GM12878 (cell line): ENCODE data around the gene PLPP3. TPM values are rescaled to one million over a fixed set of nuclear protein-coding genes. Genes with fewer than 3 reads are reported as not detected.

Experiments used
- ATAC-seq: fragments of 200-7000 bp; cut with Tn5 transposase; 3 replicates; pipeline ENCODE4 v1.9.1; 2020; ENCODE audit warnings: mild to moderate bottlenecking, moderate library complexity
- BruUV-seq: library from RNA; stranded (reverse); fragments of 400-500 nt; replicated peaks from 2 replicates; lab custom pipeline; 2021; lab: Mats Ljungman, UMichigan
- CTCF ChIA-PET: fragments of 300-600 bp; sonication (Branson Sonifier 250); formaldehyde crosslinking; extraction: SDS; loops from one replicate; lab custom pipeline; 2021; ENCODE audit warnings: inconsistent platforms; lab: Yijun Ruan, JAX
- POLR2A ChIA-PET: fragments of 350-600 bp; formaldehyde crosslinking; extraction: SDS; loops from one replicate; lab custom pipeline; 2021; ENCODE audit warnings: inconsistent platforms; lab: Charles Lee
- RAD21 ChIA-PET: fragments of 300-600 bp; sonication (Branson Sonifier 250); formaldehyde crosslinking; loops from one replicate; lab custom pipeline; 2023; ENCODE audit warnings: antibody characterized with exemption; ENCODE audit not compliant: unreplicated experiment; lab: Charles Lee
- SMC1A ChIA-PET: fragments of 300-600 bp; sonication (Branson Sonifier 250); formaldehyde crosslinking; loops from one replicate; lab custom pipeline; 2023; ENCODE audit not compliant: unreplicated experiment, uncharacterized antibody; lab: Charles Lee
- DNase-seq: peaks from one replicate; pipeline ENCODE4 v3.0.0-alpha.2; 2011; ENCODE audit warnings: low read depth, low spot score
- FAIRE-seq: peaks from 3 replicates; lab custom pipeline; 2011; peaks lifted over from hg19 to GRCh38; lab: Jason Lieb, UNC
- H2AFZ ChIP-seq: 2 replicates; pipeline ENCODE4 v1.6.0; 2011; ENCODE audit warnings: low read depth, low read length, control low read depth; ENCODE audit not compliant: control insufficient read depth
- H3K27ac ChIP-seq: 2 replicates; pipeline ENCODE4 v1.5.1; 2011; ENCODE audit warnings: control low read depth; ENCODE audit not compliant: control insufficient read depth, insufficient read depth
- H3K27me3 ChIP-seq, 2 experiments: replicated peaks in 1 of 2; 2 replicates each; pipeline versions ENCODE4 v1.6.0 to v1.6.1; 2011; ENCODE audit warnings: low read length in 1 of 2; ENCODE audit not compliant: control insufficient read depth in 2 of 2, insufficient read depth in 2 of 2
- H3K36me3 ChIP-seq, 2 experiments: 2 replicates each; pipeline ENCODE4 v1.5.1; 2011; ENCODE audit warnings: low read length in 1 of 2; ENCODE audit not compliant: control insufficient read depth in 2 of 2, insufficient read depth in 2 of 2
- H3K4me1 ChIP-seq: 2 replicates; pipeline ENCODE4 v1.6.1; 2011; ENCODE audit warnings: mild to moderate bottlenecking, low read length, moderate library complexity, mixed read lengths; ENCODE audit not compliant: control insufficient read depth, insufficient read depth
- H3K4me2 ChIP-seq: 2 replicates; pipeline ENCODE4 v1.6.0; 2011; ENCODE audit warnings: control low read depth; ENCODE audit not compliant: control insufficient read depth, insufficient read depth
- H3K4me3 ChIP-seq: fragments of 200-600 bp; sonication (generic); 2 replicates; pipeline ENCODE4 v1.5.1; 2016
- H3K79me2 ChIP-seq: 2 replicates; pipeline ENCODE4 v1.6.0; 2011; ENCODE audit warnings: low read length; ENCODE audit not compliant: control insufficient read depth, insufficient read depth
- H3K9ac ChIP-seq: 2 replicates; pipeline ENCODE4 v1.8.0; 2011; ENCODE audit warnings: low read length, control low read depth, mixed read lengths; ENCODE audit not compliant: control insufficient read depth, insufficient read depth
- H3K9me3 ChIP-seq: replicated peaks from 3 replicates; pipeline ENCODE4 v1.5.1; 2011; ENCODE audit warnings: mild to moderate bottlenecking, low read length; ENCODE audit not compliant: control insufficient read depth, insufficient read depth
- H4K20me1 ChIP-seq: 2 replicates; pipeline ENCODE4 v1.6.0; 2011; ENCODE audit not compliant: control insufficient read depth, insufficient read depth
- BHLHE40 ChIP-seq, 2 experiments: fragments of 450-650 bp in 1 of 2; IDR thresholded peaks; 2 replicates each; pipeline ENCODE4 v1.6.1; 2011 to 2017; ENCODE audit warnings: low read depth in 2 of 2, borderline replicate concordance in 1 of 2, improper control_type of control experiment in 1 of 2, low read length in 1 of 2, mild to moderate bottlenecking in 1 of 2
- HDAC6 ChIP-seq: fragments of 200-600 bp; sonication (generic); IDR thresholded peaks from one replicate; pipeline ENCODE4 v1.8.0; 2017; ENCODE audit warnings: antibody characterized with exemption; ENCODE audit not compliant: unreplicated experiment
- HSF1 ChIP-seq: fragments of 150-350 bp; IDR thresholded peaks from 2 replicates; pipeline ENCODE4 v1.6.1; 2014; ENCODE audit warnings: mild to moderate bottlenecking, low read depth, low read length
- POU2F2 ChIP-seq: IDR thresholded peaks from 3 replicates; pipeline ENCODE4 v1.6.1; 2011; ENCODE audit warnings: low read depth, mild to moderate bottlenecking, low read length, borderline replicate concordance
- RBBP5 ChIP-seq: fragments of 200-600 bp; sonication (generic); conservative IDR thresholded peaks from 2 replicates; pipeline ENCODE4 v1.6.1; 2016
- RELB ChIP-seq: fragments of 450-650 bp; IDR thresholded peaks from 2 replicates; pipeline ENCODE4 v1.6.1; 2017; ENCODE audit warnings: low read depth, mild to moderate bottlenecking, moderate library complexity
- SIX5 ChIP-seq: IDR thresholded peaks from 2 replicates; pipeline ENCODE4 v1.6.1; 2011; ENCODE audit warnings: mild to moderate bottlenecking, low read depth, low read length, moderate library complexity; ENCODE audit not compliant: severe bottlenecking
- WGBS: methylation state at CpG from one replicate; pipeline ENCODE4 v1.1.6; 2016; ENCODE audit warnings: low lambda C conversion rate; ENCODE audit not compliant: insufficient replicate concordance, insufficient coverage; ENCODE audit errors: missing lambda C conversion rate; 5-methylcytosine and 5-hydroxymethylcytosine counted together
- in situ Hi-C: fragments of 300-500 bp; cut with MboI; formaldehyde crosslinking; loops from 9 replicates; pipeline ENCODE4 v1.14.3; 2018; ENCODE audit warnings: mixed read lengths
- intact Hi-C: fragments of 100-400 bp; cut with micrococcal nuclease; formaldehyde crosslinking; loops from one replicate; pipeline ENCODE4 v1.14.2; 2022; ENCODE audit not compliant: unreplicated experiment
- polyA plus RNA-seq, 11 experiments: library from polyadenylated mRNA; depleted of rRNA in 4 of 11; unstranded in 6 of 11; stranded (reverse) in 5 of 11; fragments of >200 nt; fragmentation: Nextera tagmentation in 4 of 11; fragmentation: Illumina TruSeq in 1 of 11; extraction: Ambion mirVana in 4 of 11; extraction: Trizol in 1 of 11; gene quantifications; 1 replicate in 1 of 11; 2 replicates in 10 of 11; pipeline versions ENCODE4 v1.2.1 to v1.2.3, GENCODE V29; 2011 to 2016; ENCODE audit warnings: inconsistent platforms in 2 of 11, missing spikeins in 2 of 11, low read depth in 1 of 11
- total RNA-seq, 4 experiments: library from RNA; depleted of rRNA in 3 of 4; stranded (reverse); fragments of >200 nt in 3 of 4; fragmentation: Illumina TruSeq in 1 of 4; extraction: Trizol in 1 of 4; gene quantifications; 2 replicates each; pipeline versions ENCODE4 v1.2.1 to v1.2.3, GENCODE V29; 2013 to 2021
- TF ChIP-seq, protein P1 (sequence below): fragments of 450-650 bp; IDR thresholded peaks from 2 replicates; pipeline ENCODE4 v1.6.1; 2014; ENCODE audit warnings: mild to moderate bottlenecking
- TF ChIP-seq, protein P2 (sequence below): IDR thresholded peaks from 2 replicates; pipeline ENCODE4 v1.6.1; 2012; ENCODE audit warnings: low read depth, low read length, improper control_type of control experiment

The PLPP3 gene
- total and polyA plus RNA-seq, 10 of the 15 experiments (the other 5 are each of a cell fraction or from before 2014, with no cell fraction given): 6.4 to 26.8 (median 9.5) TPM

DNA sequence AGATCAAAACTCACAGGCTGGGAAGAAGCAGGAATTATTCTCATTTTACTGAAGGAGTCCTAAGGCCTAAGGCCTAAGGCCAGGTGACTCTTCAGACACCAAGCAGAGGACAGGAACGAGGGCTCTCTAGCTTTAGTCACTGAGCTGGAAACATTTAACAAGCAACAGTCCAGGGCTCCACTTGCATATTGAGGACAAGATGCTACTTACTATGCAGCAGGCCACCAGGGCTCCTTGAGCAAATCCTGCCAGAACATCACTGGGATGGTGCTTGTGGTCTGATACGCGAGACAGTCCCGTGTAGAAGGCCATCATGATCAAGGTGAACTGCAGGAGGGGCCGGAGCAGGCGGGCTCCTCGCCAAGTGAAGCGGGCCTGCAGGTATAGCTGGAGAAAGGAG is 67.6 kb downstream of the PLPP3 start (continued):
- TF ChIP-seq RELB (no peak), BHLHE40 (IDR thresholded peaks at IDR 0.05; ENCODE audit: borderline replicate concordance in 1 of 2, low read depth in 2 of 2, low read length in 1 of 2) (no peak)

- no peak overlapping the region for H3K4me3 ChIP-seq
- DNase-seq (no peak), FAIRE-seq (no peak), ATAC-seq (no peak)
- ChIA-PET POLR2A (no interaction called here), RAD21 (no interaction called here), SMC1A (interaction anchor here (1.4 kb wide), 1 partner anchor 49 kb away, joined by 5 read pairs; no protein-coding TSS in a partner anchor), CTCF (interaction anchor here (1.0 kb wide), 1 partner anchor 8 kb away, joined by 3 read pairs; no protein-coding TSS in a partner anchor)
- H4K20me1 ChIP-seq: no peaks in the 10 kb centered on the region; the same call in 1 of the 2 replicates
- intact Hi-C loops (no loop called here), in situ Hi-C loops (no loop called here)
- BruUV-seq: no TSS peak
- WGBS: 27% methylated on average over 6 of the region's 6 CpGs
- no peak overlapping the region for H3K9ac ChIP-seq
- H3K9me3 ChIP-seq: no peaks in the 10 kb centered on the region
- TF ChIP-seq HSF1 (no peak), RBBP5 (no peak), POU2F2 (no peak), SIX5 (no peak), HDAC6 (no peak)
- TF ChIP-seq, protein P1, sequence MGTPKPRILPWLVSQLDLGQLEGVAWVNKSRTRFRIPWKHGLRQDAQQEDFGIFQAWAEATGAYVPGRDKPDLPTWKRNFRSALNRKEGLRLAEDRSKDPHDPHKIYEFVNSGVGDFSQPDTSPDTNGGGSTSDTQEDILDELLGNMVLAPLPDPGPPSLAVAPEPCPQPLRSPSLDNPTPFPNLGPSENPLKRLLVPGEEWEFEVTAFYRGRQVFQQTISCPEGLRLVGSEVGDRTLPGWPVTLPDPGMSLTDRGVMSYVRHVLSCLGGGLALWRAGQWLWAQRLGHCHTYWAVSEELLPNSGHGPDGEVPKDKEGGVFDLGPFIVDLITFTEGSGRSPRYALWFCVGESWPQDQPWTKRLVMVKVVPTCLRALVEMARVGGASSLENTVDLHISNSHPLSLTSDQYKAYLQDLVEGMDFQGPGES: no peak
- TF ChIP-seq, protein P2, sequence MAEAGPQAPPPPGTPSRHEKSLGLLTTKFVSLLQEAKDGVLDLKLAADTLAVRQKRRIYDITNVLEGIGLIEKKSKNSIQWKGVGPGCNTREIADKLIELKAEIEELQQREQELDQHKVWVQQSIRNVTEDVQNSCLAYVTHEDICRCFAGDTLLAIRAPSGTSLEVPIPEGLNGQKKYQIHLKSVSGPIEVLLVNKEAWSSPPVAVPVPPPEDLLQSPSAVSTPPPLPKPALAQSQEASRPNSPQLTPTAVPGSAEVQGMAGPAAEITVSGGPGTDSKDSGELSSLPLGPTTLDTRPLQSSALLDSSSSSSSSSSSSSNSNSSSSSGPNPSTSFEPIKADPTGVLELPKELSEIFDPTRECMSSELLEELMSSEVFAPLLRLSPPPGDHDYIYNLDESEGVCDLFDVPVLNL: no peak
- H2AFZ ChIP-seq: no peak overlapping the region
- H3K79me2 ChIP-seq: no peaks in the 10 kb centered on the region
- H3K4me1 ChIP-seq: peaks cover 6% of the 10 kb centered on the region
- peaks cover 0 to 2% of the 10 kb centered on the region in 2 experiments; a peak in 2 of 4 replicates for H3K36me3 ChIP-seq
- no peak overlapping the region for H3K27ac ChIP-seq
- H3K4me2 ChIP-seq: no peak overlapping the region
- H3K27me3 ChIP-seq: no peaks in the 10 kb centered on the region; a peak in 1 of 4 replicates
Measured at GRCh38 chr1:56511364-56511763, 68.0 kb downstream of the PLPP3 start.
